Jurkat, Clone E6-1 (cell line): ENCODE results near the gene RTCB. TPM values are rescaled to one million over a fixed set of nuclear protein-coding genes. Genes with fewer than 3 reads are reported as not detected.
A peak's percentile ranks its signal among the peaks of the same experiment; 100 is the strongest.

Source experiments
- DNase-seq: peaks from one replicate; pipeline ENCODE4 v3.0.0-alpha.2; 2011; ENCODE audit warnings: low read depth, low spot score
- H3K4me3 ChIP-seq: 2 replicates; pipeline ENCODE4 v1.5.1; 2011; ENCODE audit warnings: mild to moderate bottlenecking, low read length, control low read depth, moderate library complexity
- polyA plus RNA-seq: library from polyadenylated mRNA; unstranded; fragments of >200 nt; gene quantifications from one replicate; pipeline ENCODE4 v1.2.1, GENCODE V29; 2012; ENCODE audit warnings: missing spikeins; ENCODE audit not compliant: insufficient read length, insufficient read depth

Gene RTCB
- 136 TPM for polyA plus RNA-seq

DNA sequence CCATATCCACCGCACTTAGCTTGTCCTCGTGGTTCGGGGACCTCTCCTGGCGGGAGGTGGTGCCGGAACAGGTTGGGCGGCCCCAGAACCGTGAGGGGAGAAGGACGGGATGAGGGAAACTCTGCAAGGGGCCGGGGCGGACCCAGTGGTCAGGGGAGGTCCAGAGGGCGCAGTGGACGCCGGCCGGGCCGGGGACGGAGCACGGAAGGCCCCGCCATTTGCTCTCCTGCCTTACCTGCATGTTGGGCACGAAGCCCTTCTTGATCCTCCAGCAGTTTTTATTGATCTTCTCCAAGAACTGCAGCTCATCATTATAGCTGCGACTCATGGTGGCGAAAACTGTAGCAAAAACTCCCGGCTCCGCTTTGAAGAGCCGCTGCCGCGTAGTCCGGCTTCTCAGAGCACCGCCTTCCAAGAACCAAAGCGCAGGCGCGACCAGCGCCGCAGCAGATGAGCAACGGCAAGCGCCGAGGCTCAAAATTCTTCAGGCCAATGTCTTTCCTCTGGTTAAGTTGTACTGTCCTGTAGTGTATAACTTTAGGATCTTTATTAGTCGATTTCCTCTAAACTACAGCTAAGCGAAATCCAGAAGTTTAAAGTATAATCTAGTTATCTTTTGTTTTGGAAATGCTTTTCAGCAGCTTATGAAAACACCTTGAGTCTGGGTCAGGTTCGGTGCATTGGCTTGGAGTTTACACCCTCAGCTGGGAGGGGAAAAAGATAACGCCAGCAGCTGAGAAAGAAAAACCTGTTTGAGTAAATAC is at the start of gene RTCB:
RTCB (minus strand) TSS at position 419 of the 764 bp plus-strand sequence; CDS start at position 328, 91 bp downstream.
- peak within 1 kb of the TSS; percentile 66 for H3K4me3 ChIP-seq
- DNase-seq = peak; percentile 94

GRCh38 chr22:32457031-32457430 is 45.0 kb upstream of the RTCB start:
- no peak for DNase-seq

DNA sequence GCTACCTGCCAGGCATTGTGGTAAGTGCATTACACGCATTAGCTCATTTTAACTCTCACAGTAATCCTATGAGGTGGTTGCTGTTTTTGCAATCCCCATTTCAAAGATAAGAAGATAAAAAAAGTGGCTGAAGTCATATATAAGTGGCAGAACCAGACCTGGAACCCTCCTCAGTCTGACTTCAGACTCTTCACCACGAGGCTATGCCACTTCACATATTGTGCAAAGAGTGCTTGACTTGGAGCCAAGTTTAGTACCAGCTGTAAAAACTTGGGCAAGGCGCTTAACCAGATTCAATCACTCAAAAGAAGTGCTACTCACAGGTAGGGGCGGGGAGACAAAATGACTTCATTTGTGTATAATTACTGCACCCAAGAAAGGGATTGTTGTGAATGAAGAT is 36.9 kb upstream of the RTCB start:
- H3K4me3 ChIP-seq = no peak overlapping the region
- no peak for DNase-seq

More at GRCh38 chr22:32457031-32457430, 45.0 kb upstream of the RTCB start:
- no peak overlapping the region for H3K4me3 ChIP-seq

DNA sequence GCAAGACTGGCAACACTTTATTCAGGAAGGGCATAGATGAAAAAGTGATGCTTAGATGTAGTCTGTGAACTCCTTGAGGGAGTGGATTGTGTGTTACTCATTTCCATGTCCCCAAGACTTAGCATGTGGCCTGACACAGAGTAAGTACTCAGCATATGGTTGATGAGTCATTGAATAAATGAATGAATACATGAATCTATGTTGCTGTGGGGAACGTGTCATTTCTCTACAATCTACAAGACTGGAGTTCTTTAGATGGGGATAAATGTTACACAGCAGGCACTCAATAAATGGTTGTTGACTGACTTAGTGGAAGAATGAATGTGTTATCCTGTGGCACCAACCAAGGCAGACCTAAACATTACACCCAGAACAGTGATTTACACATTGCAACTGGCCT is 34.3 kb upstream of the RTCB start:
- H3K4me3 ChIP-seq = no peak overlapping the region
- DNase-seq = no peak

DNA sequence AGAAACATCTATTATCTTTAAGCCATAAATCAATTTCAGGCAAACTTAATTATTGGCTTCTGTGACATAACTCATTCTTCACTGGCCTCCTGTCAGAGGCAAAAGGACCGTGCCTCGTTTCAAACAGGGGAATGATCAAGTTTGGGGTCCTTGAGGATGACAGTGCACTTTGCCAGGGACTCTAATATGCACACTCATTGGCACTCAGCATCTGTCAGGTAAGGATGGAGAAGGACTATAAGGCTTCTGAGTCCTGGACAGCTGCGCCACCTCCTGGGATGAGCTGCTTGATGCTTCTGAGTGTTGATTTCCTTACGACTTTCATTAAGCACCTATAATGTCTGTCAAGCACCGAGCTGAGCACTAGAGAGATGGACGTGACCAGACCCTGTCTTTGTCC is 32.0 kb upstream of the RTCB start:
- DNase-seq = peak; percentile 20
- H3K4me3 ChIP-seq = no peak overlapping the region

GRCh38 chr22:32430352-32430751 is 18.3 kb upstream of the RTCB start:
- no peak for DNase-seq
- H3K4me3 ChIP-seq = no peak overlapping the region

DNA sequence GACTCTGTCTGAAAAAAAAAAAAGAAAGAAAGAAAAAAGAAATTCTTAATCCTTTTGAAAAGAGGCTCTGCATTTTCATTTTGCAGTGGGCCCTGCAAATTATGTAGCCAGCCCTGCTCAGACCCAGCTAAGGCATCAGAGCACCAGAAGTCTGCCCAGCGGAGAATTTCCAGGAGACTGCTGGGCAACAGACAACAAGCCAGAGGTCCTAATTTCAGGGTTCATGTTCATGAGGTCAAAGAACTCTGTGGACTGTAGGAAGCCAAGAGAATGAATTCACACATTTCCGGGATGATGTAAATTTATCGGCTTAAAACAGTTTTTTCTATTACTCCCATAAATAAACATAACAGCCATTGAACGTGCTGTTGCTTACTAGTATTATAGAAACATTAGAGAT is 14.8 kb upstream of the RTCB start:
- no peak for DNase-seq

GRCh38 chr22:32423664-32424063 is 11.6 kb upstream of the RTCB start:
- no peak for DNase-seq

More for the DNA sequence above, 14.8 kb upstream of the RTCB start:
- H3K4me3 ChIP-seq = no peak overlapping the region

DNA sequence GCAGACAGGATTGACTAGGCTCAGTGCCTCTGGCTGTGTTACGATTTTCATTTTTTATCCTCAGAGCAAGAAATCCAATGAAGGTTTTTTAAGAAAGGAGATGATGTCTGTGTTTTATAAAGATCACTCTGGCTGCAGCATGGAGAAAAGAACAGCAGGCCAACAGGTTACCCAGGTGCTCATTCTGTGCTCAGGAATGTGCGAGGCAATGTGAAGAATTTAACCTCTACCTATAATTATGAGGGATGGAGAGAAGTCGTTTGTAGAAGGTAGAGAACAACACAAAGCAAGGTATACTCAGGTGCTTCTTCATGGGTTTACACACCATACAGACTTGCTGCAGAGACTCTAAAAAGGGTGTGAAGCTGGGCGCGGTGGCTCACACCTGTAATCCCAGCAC is 10.0 kb upstream of the RTCB start:
- H3K4me3 ChIP-seq = no peak overlapping the region

More at GRCh38 chr22:32423664-32424063, 11.6 kb upstream of the RTCB start:
- H3K4me3 ChIP-seq = no peak overlapping the region

DNA sequence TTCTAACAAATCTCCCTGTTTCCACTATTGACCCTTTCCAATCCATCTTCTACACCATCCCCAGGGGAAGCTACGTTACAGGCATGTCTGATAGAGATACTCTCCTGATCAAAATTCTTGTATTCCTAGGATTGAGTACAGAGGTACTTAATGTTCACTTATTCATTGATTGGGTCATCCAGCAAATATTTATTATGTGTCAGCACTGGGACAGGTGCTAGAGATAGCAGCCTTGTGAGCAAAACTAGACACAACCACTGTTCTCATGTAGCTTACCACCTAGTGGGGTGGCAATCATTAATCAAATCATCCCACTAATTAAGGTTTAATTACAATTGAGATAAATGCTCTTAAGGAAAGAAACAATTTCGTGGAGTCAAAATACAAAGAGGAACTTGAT is 9.4 kb upstream of the RTCB start:
- H3K4me3 ChIP-seq = no peak overlapping the region
- DNase-seq = no peak

More for the DNA sequence above, 10.0 kb upstream of the RTCB start:
- DNase-seq = no peak

- no peak overlapping the region for H3K4me3 ChIP-seq
- no peak for DNase-seq
Observed at GRCh38 chr22:32417906-32418305, 5.9 kb upstream of the RTCB start.

GRCh38 chr22:32416556-32417085 is 4.6 kb upstream of the RTCB start:
- H3K4me3 ChIP-seq = no peak overlapping the region
- DNase-seq = no peak

- H3K4me3 ChIP-seq = no peak overlapping the region
- no peak for DNase-seq
Observed at GRCh38 chr22:32414191-32414590, 2.1 kb upstream of the RTCB start.

DNA sequence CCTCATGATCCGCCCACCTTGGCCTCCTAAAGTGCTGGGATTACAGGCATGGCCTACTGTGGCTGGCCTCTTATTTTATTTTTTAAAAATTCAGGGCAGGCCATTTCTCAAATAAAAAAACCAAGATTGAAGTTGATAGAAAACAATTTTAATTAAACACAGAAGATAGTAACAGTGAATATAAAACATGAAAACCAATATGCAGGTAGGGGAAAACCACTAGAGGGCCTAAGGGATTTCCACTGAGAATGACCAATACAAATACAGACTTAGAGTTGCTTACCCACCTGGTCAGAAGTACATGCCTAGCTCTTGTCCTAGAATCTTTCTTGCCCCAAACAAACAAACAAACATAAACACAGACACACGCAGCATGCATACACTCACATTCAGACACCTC is 1.7 kb upstream of the RTCB start:
- no peak overlapping the region for H3K4me3 ChIP-seq
- peak; percentile 20 for DNase-seq

- DNase-seq = no peak
- H3K4me3 ChIP-seq = peak overlapping the region; percentile 66
Observed at GRCh38 chr22:32411402-32411801, 645 bp downstream of the RTCB start.

- H3K4me3 ChIP-seq = peak overlapping the region; percentile 66
- no peak for DNase-seq
Observed at GRCh38 chr22:32410459-32410858, 1.6 kb downstream of the RTCB start.

- H3K4me3 ChIP-seq = no peak overlapping the region
- DNase-seq = no peak
Observed at GRCh38 chr22:32409977-32410376, 2.1 kb downstream of the RTCB start.

DNA sequence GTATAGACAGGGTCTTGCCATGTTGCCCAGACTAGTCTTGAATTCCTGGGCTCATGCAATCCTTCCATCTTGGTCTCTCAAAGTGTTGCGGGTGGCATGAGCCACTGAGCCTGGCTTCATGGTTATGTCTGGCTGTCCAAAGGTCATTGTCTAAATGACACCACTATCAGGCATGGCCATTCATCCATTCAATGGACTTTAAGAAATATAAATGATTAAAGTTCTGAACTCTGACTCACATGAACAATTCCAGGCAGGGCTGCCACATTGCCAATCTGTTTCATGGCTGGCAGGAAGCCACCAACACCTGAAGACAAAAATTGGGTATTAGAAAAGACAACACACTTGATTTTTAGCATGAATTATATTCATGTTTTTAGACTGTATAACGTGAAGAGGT is 4.1 kb downstream of the RTCB start:
- no peak overlapping the region for H3K4me3 ChIP-seq
- DNase-seq = no peak

GRCh38 chr22:32407312-32407711 is 4.7 kb downstream of the RTCB start:
- no peak overlapping the region for H3K4me3 ChIP-seq
- DNase-seq = no peak

DNA sequence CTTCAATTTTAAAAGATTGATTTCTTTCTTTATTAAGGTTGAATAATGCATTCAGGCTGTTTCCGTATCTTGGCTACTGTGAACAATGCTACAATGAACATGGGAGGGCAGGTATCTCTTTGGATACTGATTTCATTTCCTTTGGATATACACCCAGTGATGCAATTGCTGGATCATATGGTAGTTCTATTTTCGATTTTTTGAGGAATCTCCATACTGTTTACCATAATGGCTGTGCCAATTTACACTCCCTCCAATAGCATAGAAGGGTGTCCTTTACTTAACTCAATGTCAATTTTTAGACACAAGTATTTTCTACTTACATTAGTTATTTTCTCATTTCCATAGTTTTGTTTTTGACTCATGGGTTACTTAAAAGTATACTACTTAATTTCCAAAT is 8.0 kb downstream of the RTCB start:
- DNase-seq = no peak
- no peak overlapping the region for H3K4me3 ChIP-seq

- no peak for DNase-seq
Observed at GRCh38 chr22:32401486-32401885, 10.6 kb downstream of the RTCB start.

More at GRCh38 chr22:32401486-32401885, 10.6 kb downstream of the RTCB start:
- no peak overlapping the region for H3K4me3 ChIP-seq
